Endodermal cell (in vitro differentiated cells): ENCODE results near the gene GABRG3. TPM values are rescaled to one million over a fixed set of nuclear protein-coding genes. Genes with fewer than 3 reads are reported as not detected.

Experiments
- DNase-seq: peaks from one replicate; pipeline ENCODE4 v3.0.0-alpha.2; 2017
- H3K27ac ChIP-seq: 2 replicates; pipeline ENCODE4 v1.5.1; 2013; ENCODE audit warnings: mild to moderate bottlenecking, low read depth, low read length, moderate library complexity
- H3K27me3 ChIP-seq: 2 replicates; pipeline ENCODE4 v1.6.1; 2013; ENCODE audit warnings: mild to moderate bottlenecking, low read length, moderate library complexity; ENCODE audit not compliant: insufficient read depth, control insufficient read depth, poor library complexity, severe bottlenecking
- H3K36me3 ChIP-seq: 2 replicates; pipeline ENCODE4 v1.7.0; 2013; ENCODE audit warnings: mild to moderate bottlenecking, low read length, moderate library complexity; ENCODE audit not compliant: control insufficient read depth, insufficient read depth
- H3K4me1 ChIP-seq: one replicate; pipeline ENCODE4 v1.7.0; 2013; ENCODE audit warnings: low read length; ENCODE audit not compliant: control insufficient read depth, insufficient read depth
- H3K4me3 ChIP-seq: 2 replicates; pipeline ENCODE4 v1.5.1; 2013; ENCODE audit warnings: mild to moderate bottlenecking, low read length, moderate library complexity
- H3K9ac ChIP-seq: 2 replicates; pipeline ENCODE4 v1.6.1; 2013; ENCODE audit warnings: mild to moderate bottlenecking, low read length, moderate library complexity; ENCODE audit not compliant: poor library complexity, severe bottlenecking; ENCODE audit errors: extremely low read depth
- H3K9me3 ChIP-seq: 2 replicates; pipeline ENCODE4 v1.6.1; 2013; ENCODE audit warnings: mild to moderate bottlenecking, low read length, moderate library complexity; ENCODE audit not compliant: control insufficient read depth
- H3K27ac Mint-ChIP-seq: 2 replicates; pipeline ENCODE4 v1.8.0; 2020; ENCODE audit warnings: mixed read lengths
- H3K27me3 Mint-ChIP-seq: 2 replicates; pipeline ENCODE4 v1.8.0; 2021; ENCODE audit warnings: mild to moderate bottlenecking, mixed read lengths; ENCODE audit not compliant: insufficient read depth
- H3K36me3 Mint-ChIP-seq: 2 replicates; pipeline ENCODE4 v1.8.0; 2020; ENCODE audit warnings: low read depth, mixed read lengths
- H3K4me1 Mint-ChIP-seq: 2 replicates; pipeline ENCODE4 v1.8.0; 2020; ENCODE audit warnings: mixed read lengths
- H3K4me3 Mint-ChIP-seq: 2 replicates; pipeline ENCODE4 v1.8.0; 2020; ENCODE audit warnings: mild to moderate bottlenecking, moderate library complexity, mixed read lengths
- H3K9me3 Mint-ChIP-seq: 2 replicates; pipeline ENCODE4 v1.8.0; 2020; ENCODE audit warnings: mild to moderate bottlenecking, mixed read lengths
- WGBS, 2 experiments: methylation state at CpG; one replicate each; pipeline versions ENCODE4 v1.1.5 to v1.1.7; 2013; ENCODE audit warnings: missing lambda C conversion rate in 2 of 2, mixed read lengths in 1 of 2; ENCODE audit not compliant: insufficient coverage in 1 of 2, insufficient read length in 1 of 2; 5-methylcytosine and 5-hydroxymethylcytosine counted together
- total RNA-seq, 2 donors: library from RNA; stranded (reverse); fragmentation: NEBNext Ultra II Directional in 1 of 2; extraction: Animal tissue kit (Norgen Biotek cat#: 25700) in 1 of 2; gene quantifications; 2 replicates in 1 of 2; 3 replicates in 1 of 2; pipeline ENCODE4 v1.2.1, GENCODE V29; 2021
- TF ChIP-seq, protein P1 (sequence below): fragments of 200-600 bp; sonication (generic); conservative IDR thresholded peaks from 2 replicates; pipeline ENCODE4 v1.5.0; 2021; ENCODE audit warnings: antibody characterized with exemption, mild to moderate bottlenecking

GABRG3 gene
- total RNA-seq, 2 donors from 2014 or later, result 0.48 to 0.84 TPM

DNA sequence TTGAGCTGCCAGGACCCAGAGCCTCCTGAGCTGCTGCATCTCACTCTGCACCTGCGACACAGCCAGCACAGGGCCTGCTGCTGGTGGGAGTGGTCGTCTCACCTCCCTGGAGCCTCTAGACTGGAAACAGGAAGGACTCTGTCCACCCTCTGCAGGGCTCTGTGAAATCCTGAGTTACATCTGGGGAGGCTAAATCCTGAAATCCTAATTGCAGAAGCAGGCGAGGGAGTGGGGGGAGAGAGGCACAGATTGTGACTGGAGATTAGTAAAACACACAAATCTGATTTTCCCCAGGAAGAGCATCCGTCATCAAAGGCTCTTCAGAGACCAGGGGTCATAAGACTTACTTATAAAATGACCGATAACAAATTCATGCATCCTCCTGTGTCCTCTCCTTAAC is 31.6 kb upstream of the GABRG3 start:
- H3K4me3 ChIP-seq, result no peak overlapping the region
- H3K27ac ChIP-seq, result no peak overlapping the region
- Mint-ChIP-seq H3K27ac (no peak overlapping the region), H3K9me3 (no peaks in the 10 kb centered on the region), H3K27me3 (no peaks in the 10 kb centered on the region), H3K4me1 (no peaks in the 10 kb centered on the region), H3K4me3 (no peak overlapping the region), H3K36me3 (no peaks in the 10 kb centered on the region)
- H3K9me3 ChIP-seq, result no peaks in the 10 kb centered on the region
- H3K4me1 ChIP-seq, result no peaks in the 10 kb centered on the region
- TF ChIP-seq, protein P1, sequence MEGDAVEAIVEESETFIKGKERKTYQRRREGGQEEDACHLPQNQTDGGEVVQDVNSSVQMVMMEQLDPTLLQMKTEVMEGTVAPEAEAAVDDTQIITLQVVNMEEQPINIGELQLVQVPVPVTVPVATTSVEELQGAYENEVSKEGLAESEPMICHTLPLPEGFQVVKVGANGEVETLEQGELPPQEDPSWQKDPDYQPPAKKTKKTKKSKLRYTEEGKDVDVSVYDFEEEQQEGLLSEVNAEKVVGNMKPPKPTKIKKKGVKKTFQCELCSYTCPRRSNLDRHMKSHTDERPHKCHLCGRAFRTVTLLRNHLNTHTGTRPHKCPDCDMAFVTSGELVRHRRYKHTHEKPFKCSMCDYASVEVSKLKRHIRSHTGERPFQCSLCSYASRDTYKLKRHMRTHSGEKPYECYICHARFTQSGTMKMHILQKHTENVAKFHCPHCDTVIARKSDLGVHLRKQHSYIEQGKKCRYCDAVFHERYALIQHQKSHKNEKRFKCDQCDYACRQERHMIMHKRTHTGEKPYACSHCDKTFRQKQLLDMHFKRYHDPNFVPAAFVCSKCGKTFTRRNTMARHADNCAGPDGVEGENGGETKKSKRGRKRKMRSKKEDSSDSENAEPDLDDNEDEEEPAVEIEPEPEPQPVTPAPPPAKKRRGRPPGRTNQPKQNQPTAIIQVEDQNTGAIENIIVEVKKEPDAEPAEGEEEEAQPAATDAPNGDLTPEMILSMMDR, result no peak
- no peaks in the 10 kb centered on the region for H3K36me3 ChIP-seq
- DNase-seq, result no peak
- 84 to 89% methylated on average over 4 to 5 of the region's 5 CpGs for WGBS, 2 experiments
- no peak overlapping the region for H3K9ac ChIP-seq
- no peaks in the 10 kb centered on the region for H3K27me3 ChIP-seq

DNA sequence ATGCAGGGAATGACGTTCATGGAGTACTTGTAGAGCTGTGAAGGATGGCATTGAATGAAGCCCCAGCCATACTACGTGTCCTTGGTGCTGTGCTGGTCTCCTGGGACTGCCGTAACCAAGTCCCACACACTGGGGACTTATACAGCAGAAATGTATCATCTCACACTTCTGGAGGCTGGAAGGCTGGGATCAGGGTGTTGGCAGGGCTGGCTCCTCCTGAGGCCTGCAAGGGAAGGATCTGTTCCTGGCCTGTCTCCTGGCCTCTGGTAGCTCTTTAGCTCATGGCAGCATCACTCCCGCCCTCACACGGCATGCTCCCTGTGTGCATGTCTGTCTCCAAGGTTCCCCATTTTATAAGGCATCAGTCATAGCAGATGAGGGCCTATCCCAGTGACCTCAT is 29.5 kb upstream of the GABRG3 start:
- TF ChIP-seq, protein P1, result no peak
- no peaks in the 10 kb centered on the region for H3K9me3 ChIP-seq
- H3K27ac Mint-ChIP-seq, result no peak overlapping the region
- WGBS, 2 experiments, result 90 to 95% methylated on average over 4 to 5 of the region's 5 CpGs
- no peak overlapping the region for H3K4me3 Mint-ChIP-seq
- no peaks in the 10 kb centered on the region for H3K27me3 Mint-ChIP-seq
- no peaks in the 10 kb centered on the region for H3K4me1 Mint-ChIP-seq
- H3K27me3 ChIP-seq, result no peaks in the 10 kb centered on the region
- DNase-seq, result no peak
- no peak overlapping the region for H3K9ac ChIP-seq
- no peaks in the 10 kb centered on the region for H3K36me3 Mint-ChIP-seq
- no peaks in the 10 kb centered on the region for H3K36me3 ChIP-seq
- no peak overlapping the region for H3K4me3 ChIP-seq
- no peaks in the 10 kb centered on the region for H3K9me3 Mint-ChIP-seq
- H3K27ac ChIP-seq, result no peak overlapping the region
- no peaks in the 10 kb centered on the region for H3K4me1 ChIP-seq

DNA sequence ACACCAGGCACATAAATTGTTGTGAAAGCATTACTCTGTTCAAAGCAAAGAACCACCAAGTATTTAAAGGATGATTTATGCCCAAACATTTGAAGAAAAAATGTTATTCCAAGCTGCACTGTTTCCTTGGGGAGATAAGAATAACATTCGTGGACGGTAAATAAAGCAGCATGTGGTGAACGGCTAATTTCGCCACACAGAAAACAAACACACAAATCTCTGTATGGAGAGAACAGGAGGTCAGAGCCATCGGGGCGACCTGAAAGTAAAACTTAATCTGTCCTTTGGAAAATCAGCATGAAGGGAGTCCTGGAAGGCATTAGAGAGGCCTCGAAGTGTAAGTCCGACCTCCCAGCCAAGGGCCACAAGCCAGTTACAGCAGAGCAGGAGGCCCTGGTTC is 27.1 kb upstream of the GABRG3 start:
- H3K36me3 Mint-ChIP-seq, result no peaks in the 10 kb centered on the region
- Histone ChIP-seq H3K27me3 (no peaks in the 10 kb centered on the region), H3K9me3 (no peaks in the 10 kb centered on the region), H3K4me3 (no peak overlapping the region), H3K4me1 (no peaks in the 10 kb centered on the region), H3K9ac (no peak overlapping the region), H3K36me3 (no peaks in the 10 kb centered on the region), H3K27ac (no peak overlapping the region)
- H3K4me1 Mint-ChIP-seq, result no peaks in the 10 kb centered on the region
- H3K9me3 Mint-ChIP-seq, result no peaks in the 10 kb centered on the region
- no peak overlapping the region for H3K27ac Mint-ChIP-seq
- DNase-seq, result no peak
- no peak overlapping the region for H3K4me3 Mint-ChIP-seq
- H3K27me3 Mint-ChIP-seq, result no peaks in the 10 kb centered on the region
- 82 to 83% methylated on average over 8 of the region's 8 CpGs for WGBS, 2 experiments
- TF ChIP-seq, protein P1, result no peak
